Measurements from ENCODE around the gene KNCN.

The KNCN gene

DNA sequence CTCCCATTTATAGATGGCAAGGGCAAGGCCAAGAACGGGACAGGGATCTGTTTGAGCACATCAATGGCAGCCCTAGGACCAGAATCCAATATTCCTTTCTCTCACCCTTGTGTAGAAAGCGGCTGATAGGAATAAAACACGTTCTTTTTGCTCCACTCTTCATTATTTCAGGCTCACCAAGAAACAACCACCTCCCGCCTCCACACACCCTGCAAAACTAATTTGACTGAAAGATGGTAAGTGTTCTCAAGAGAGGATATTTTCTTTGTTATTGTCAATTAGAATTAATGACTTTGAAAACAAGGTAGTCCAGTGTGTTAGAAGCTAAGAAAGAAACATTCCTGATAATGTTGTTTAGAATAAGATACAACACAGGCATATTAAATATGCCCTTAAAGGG, 11.9 kb upstream of the KNCN start:
- Histone ChIP-seq H3K9me3 (ENCODE audit: control insufficient read depth, insufficient read depth, low read length) (no peaks in the 10 kb centered on the region), H3K27me3 (ENCODE audit: control insufficient read depth, low read length) (no peaks in the 10 kb centered on the region), H3K4me2 (ENCODE audit: low read length) (no peak overlapping the region), H3F3A (ENCODE audit: control insufficient read depth, insufficient read depth) (no peaks in the 10 kb centered on the region), H3K79me2 (ENCODE audit: control insufficient read depth, low read length) (no peaks in the 10 kb centered on the region), H3K36me3 (ENCODE audit: control insufficient read depth, low read length) (no peaks in the 10 kb centered on the region), H3K4me1 (ENCODE audit: control insufficient read depth, low read length) (no peaks in the 10 kb centered on the region), H3K27ac (ENCODE audit: low read depth, low read length) (no peak overlapping the region), H4K20me1 (ENCODE audit: control insufficient read depth, insufficient read depth, low read depth, low read length) (no peaks in the 10 kb centered on the region), H3K4me3 (ENCODE audit: low read length) (no peak overlapping the region), H3K9me2 (replicated peaks; ENCODE audit: control insufficient read depth, low read length) (no peaks in the 10 kb centered on the region)
- TF ChIP-seq EZH2phosphoT487 (IDR thresholded peaks at IDR 0.05; ENCODE audit: borderline replicate concordance, low read length), result no peak
- TF ChIP-seq, protein P1, sequence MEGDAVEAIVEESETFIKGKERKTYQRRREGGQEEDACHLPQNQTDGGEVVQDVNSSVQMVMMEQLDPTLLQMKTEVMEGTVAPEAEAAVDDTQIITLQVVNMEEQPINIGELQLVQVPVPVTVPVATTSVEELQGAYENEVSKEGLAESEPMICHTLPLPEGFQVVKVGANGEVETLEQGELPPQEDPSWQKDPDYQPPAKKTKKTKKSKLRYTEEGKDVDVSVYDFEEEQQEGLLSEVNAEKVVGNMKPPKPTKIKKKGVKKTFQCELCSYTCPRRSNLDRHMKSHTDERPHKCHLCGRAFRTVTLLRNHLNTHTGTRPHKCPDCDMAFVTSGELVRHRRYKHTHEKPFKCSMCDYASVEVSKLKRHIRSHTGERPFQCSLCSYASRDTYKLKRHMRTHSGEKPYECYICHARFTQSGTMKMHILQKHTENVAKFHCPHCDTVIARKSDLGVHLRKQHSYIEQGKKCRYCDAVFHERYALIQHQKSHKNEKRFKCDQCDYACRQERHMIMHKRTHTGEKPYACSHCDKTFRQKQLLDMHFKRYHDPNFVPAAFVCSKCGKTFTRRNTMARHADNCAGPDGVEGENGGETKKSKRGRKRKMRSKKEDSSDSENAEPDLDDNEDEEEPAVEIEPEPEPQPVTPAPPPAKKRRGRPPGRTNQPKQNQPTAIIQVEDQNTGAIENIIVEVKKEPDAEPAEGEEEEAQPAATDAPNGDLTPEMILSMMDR (IDR thresholded peaks at IDR 0.05; ENCODE audit: low read depth, low read length, poor library complexity, severe bottlenecking), result no peak

DNA sequence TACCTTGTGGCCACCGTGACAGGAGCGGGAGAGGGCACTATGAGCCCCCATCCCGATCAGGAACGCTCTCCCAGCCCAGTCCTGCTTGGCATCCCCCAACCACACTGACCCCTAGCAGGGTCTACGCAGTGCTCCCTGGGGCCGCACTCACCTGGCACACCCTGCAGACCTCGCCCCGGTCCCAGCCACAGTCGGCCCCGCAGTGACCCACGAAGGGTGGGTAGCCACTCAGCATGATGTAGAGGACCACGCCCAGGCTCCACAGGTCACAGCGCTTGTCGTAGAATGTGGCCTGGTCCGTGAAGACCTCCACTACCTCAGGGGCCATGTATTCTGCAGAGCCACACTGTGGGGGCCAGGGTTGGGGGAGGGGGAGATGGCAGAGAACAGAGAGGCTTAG, 11.1 kb upstream of the KNCN start:
- TF ChIP-seq, protein P1 (IDR thresholded peaks at IDR 0.05; ENCODE audit: low read depth, low read length, poor library complexity, severe bottlenecking), result no peak
- no peak for TF ChIP-seq EZH2phosphoT487 (IDR thresholded peaks at IDR 0.05; ENCODE audit: borderline replicate concordance, low read length)

DNA sequence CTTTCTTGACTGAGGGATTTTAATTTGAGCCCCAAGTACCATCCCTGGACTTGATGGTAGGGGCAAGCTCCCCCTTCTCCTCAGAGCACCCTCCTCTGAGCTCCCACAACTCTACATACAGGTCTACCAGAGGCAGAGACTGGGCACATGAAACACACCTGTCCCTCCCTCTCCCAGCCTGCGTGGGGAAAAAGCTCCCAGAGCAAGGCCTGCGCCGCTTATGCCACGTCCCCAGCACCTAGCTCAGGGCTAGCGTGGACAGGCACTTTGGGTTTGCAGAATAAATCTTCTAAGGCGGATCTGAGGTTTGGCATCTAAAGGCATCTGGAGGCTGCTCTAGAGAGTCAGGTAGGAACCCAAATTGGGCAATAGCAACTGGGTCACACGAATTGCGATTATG, 7.5 kb upstream of the KNCN start:
- no peak overlapping the region for H3K27ac ChIP-seq (ENCODE audit: low read depth, low read length)
- no peaks in the 10 kb centered on the region for H3K9me2 ChIP-seq (replicated peaks; ENCODE audit: control insufficient read depth, low read length)
- no peaks in the 10 kb centered on the region for H3K79me2 ChIP-seq (ENCODE audit: control insufficient read depth, low read length)
- H3K9me3 ChIP-seq (ENCODE audit: control insufficient read depth, insufficient read depth, low read length), result no peaks in the 10 kb centered on the region
- no peak overlapping the region for H3K4me2 ChIP-seq (ENCODE audit: low read length)
- H4K20me1 ChIP-seq (ENCODE audit: control insufficient read depth, insufficient read depth, low read depth, low read length), result no peaks in the 10 kb centered on the region
- H3K36me3 ChIP-seq (ENCODE audit: control insufficient read depth, low read length), result no peaks in the 10 kb centered on the region
- no peaks in the 10 kb centered on the region for H3K4me1 ChIP-seq (ENCODE audit: control insufficient read depth, low read length)
- no peaks in the 10 kb centered on the region for H3F3A ChIP-seq (ENCODE audit: control insufficient read depth, insufficient read depth)
- no peaks in the 10 kb centered on the region for H3K27me3 ChIP-seq (ENCODE audit: control insufficient read depth, low read length)
- H3K4me3 ChIP-seq (ENCODE audit: low read length), result no peak overlapping the region
- no peak for TF ChIP-seq EZH2phosphoT487 (IDR thresholded peaks at IDR 0.05; ENCODE audit: borderline replicate concordance, low read length)
- TF ChIP-seq, protein P1 (IDR thresholded peaks at IDR 0.05; ENCODE audit: low read depth, low read length, poor library complexity, severe bottlenecking), result no peak

More for the DNA sequence above, 11.1 kb upstream of the KNCN start:
- H3F3A ChIP-seq (ENCODE audit: control insufficient read depth, insufficient read depth), result no peaks in the 10 kb centered on the region
- H3K79me2 ChIP-seq (ENCODE audit: control insufficient read depth, low read length), result no peaks in the 10 kb centered on the region
- H3K36me3 ChIP-seq (ENCODE audit: control insufficient read depth, low read length), result no peaks in the 10 kb centered on the region
- no peaks in the 10 kb centered on the region for H3K27me3 ChIP-seq (ENCODE audit: control insufficient read depth, low read length)
- no peaks in the 10 kb centered on the region for H3K9me2 ChIP-seq (replicated peaks; ENCODE audit: control insufficient read depth, low read length)
- H3K4me2 ChIP-seq (ENCODE audit: low read length), result no peak overlapping the region
- no peaks in the 10 kb centered on the region for H3K9me3 ChIP-seq (ENCODE audit: control insufficient read depth, insufficient read depth, low read length)
- H4K20me1 ChIP-seq (ENCODE audit: control insufficient read depth, insufficient read depth, low read depth, low read length), result no peaks in the 10 kb centered on the region
- no peak overlapping the region for H3K27ac ChIP-seq (ENCODE audit: low read depth, low read length)
- H3K4me1 ChIP-seq (ENCODE audit: control insufficient read depth, low read length), result no peaks in the 10 kb centered on the region
- no peak overlapping the region for H3K4me3 ChIP-seq (ENCODE audit: low read length)
